Hematopoietic multipotent progenitor cell treated with erythropoietin and hydrocortisone succinate and interleukin-3 and kit ligand, for 17 days (in vitro differentiated cells): ENCODE results near the gene LSP1.

Source experiments
- DNase-seq: peaks from one replicate; pipeline ENCODE4 v3.0.0-alpha.2; 2015; ENCODE audit warnings: low spot score

LSP1 gene

DNA sequence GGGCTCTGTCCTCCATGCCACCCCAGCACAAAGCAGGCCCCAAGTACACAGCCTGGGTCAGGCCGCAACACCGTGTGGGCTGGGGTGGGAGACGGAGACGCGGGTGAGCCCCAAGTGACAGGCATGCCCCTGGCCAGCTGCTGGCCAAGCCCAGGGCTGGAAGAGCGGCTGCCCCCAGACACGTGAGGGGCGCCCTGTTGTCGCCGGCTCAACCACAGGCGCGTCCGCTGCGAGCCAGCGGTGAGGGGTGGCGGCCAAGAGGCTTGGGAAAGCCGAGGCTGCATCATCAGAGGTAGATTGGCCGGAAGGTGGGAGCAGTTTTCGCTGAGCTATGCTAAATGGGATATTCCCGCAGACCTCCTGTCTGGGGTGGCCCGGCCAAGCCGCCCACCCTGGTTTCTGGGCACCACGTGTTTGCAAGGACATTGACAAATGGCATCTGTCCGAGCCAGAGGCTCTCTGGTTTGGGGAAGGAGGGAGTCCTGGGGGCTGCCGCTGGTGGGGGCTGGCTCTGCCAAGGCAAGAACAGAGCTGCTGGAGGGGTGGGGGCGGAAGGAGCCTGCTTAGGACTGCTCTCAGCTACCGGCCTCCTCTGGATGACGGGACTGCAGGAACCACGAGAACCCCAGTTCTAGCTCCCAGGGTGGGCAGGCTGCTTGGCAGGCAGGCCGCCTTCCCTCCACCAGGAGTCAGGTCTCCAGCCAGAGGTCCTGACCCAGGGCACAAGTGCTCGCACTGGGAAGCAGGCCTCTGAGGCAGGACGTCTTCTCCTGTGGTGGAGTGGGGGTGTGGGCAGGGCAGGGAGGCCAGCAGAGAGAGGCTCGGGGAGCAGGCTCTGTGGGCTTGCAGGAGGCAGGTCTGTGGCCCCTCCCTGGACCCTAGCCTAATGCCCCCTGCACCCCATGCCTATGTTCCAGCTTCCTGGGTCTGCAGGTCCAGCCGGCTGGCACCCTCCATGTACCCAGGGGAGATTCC, 38.3 kb downstream of the LSP1 start:
- no peak for DNase-seq

DNA sequence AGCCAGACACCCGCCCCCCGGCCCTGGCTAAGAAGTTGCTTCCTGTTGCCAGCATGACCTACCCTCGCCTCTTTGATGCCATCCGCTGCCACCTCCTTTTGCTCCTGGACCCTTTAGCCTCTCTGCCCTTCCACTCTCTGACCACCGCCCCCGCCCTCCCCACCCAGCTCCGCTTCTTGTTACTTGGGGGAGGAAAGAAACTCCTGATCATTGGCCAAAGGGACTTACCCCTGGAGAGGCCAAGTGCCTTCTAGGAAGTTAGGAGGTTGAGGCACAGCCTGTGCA, 38.9 kb downstream of the LSP1 start, which contains the start of gene PRR33:
Gene PRR33 (minus strand): TSS at position 65 of the 285 bp plus-strand sequence. CDS start 1,311 bp downstream, outside the sequence.
- no peak for DNase-seq

DNA sequence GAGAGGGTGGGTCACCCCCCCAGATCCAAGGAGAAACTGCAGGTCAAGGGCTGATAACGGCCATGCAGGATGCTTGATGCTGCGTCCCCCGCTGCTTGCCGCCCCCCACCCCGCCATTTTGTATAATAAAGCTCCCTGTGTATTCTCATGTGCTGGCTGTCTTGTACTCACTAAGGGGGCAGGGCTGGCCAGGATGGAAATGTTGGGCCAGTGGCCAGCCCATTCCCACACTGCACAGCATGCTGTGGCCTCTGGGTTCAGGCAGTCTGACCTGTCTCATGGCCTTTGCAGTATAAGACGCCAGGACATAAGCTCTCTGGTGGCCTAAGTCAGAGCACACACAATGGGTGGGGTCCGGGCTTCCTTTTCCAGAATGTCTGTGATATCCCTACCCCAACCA, 39.2 kb downstream of the LSP1 start:
- DNase-seq: no peak

DNA sequence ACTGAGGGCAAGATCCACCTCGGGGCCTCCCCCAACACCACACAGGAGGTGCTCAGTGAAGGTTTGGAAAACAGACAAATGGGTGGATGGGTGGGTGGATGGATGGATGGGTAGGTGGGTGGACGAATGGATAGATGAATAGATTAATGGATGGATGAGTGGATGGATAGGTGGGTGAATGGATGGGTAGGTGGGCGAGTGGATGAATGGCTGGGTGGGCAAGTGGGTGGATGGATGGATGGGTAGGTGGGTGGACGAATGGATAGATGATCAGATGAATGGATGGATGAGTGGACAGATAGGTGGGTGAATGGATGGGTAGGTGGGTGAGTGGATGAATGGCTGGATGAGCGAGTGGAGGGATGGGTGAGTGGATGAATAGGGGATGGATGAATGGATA, 39.7 kb downstream of the LSP1 start:
- DNase-seq: no peak

DNA sequence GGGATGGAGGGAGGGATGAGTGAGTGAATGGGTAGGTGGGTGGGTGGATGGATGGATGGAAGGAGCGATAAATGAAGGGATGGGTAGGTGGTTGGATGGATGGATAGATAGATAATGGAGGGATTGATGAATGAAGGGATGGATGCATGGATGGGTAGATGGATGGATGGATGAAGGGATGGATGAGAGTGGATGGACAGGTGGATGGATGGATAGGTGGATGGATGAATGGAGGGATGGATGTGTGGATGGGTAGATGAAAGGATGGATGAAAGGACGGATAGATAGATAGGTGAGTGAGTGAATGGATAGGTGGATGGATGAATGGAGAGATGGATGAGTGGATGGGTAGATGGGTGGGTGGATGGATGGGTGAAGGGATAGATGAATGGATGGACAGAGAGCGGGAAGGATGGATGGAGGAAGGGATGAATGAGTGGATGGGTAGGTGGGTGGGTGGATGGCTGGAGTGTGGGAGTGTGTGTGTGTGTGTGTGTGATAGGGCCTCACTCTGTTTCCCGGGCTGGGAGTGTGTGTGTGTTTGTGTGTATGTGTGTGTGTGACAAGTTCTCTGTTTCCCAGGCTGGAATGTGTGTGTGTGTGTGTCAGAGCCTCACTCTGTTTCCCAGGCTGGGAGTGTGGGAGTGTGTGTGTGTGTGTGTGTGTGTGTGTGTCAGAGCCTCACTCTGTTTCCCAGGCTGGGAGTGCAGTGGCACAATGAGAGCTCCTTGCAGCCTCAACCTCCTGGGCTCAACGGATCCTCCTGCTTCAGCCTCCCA, 40.9 kb downstream of the LSP1 start:
- DNase-seq: no peak

DNA sequence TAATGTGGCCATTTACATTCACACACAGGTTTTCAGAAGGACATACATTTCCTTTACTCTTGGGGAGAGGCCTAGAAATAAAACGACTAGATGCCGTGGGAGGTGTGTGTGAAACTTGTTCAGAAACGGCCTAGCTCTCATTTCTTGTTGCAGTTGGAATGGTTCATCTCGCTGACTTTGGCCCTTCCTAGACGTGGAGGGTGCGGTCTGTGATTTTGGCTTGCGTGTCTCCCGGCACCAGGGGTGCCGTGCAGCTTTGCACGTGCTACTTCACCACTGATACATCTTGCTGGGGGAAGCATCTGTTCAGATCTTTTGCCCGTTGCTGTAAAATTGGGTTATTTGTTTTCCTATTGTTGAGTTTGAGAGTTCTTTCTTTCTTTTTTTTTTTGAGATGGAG, 41.9 kb downstream of the LSP1 start:
- DNase-seq: no peak

DNA sequence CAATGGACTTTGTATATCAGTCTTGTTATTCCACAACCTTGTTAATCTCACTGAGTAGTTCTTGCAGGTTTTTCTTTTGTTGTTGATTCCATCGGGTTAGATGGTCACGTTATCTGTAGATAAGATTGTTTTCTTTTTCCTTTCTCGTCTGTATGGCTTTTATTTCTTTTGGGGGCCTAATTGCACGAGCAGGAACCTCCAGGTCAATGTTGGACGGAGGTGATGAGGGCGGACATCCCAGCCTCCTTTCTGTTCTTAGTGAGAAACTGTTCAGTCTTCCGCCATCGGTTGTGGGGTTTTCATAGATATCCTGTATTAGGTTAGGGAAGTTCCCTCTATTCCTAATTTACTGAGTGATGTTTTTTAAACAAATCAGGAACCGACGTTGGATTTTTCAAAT, 43.6 kb downstream of the LSP1 start:
- no peak for DNase-seq

DNA sequence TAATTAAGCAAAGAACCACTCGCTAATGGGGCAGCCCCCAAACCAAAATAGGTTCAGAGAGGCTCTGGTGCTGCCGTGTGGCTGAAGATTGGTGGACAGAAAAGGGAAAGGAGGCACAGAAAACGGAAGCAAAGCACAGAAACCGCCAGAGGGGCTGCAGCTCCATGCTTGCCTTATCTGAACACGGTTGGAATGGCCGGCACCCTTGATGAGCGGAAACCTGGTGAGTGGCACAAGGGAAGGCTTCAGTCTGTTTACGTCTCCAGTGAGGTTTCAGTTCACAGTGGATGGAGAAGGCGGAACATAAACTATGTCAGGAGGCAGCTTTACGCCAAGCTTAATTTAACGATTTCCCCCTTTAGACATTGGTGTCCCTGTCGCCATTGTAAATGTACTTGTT, 44.0 kb downstream of the LSP1 start:
- DNase-seq: no peak

DNA sequence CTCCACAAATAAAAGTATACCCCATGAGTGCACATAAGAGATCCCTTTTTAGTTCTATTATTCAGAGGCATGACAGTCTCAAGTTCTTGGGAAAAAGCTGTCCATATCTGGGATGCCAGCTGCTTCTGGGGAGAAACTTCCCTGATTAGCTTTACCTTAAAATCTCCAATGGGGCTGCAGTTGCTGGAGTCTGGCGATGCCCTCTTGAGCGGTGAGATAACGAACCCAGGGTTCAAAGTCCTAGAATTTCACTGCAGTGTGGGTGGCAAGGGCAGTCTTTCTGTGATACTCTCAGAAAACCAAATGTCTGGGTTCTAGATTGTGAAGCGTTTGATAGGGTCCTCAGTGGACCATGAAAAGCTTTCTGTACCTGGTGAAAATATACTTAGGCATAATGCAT, 46.2 kb downstream of the LSP1 start:
- DNase-seq: peak; percentile 9

DNA sequence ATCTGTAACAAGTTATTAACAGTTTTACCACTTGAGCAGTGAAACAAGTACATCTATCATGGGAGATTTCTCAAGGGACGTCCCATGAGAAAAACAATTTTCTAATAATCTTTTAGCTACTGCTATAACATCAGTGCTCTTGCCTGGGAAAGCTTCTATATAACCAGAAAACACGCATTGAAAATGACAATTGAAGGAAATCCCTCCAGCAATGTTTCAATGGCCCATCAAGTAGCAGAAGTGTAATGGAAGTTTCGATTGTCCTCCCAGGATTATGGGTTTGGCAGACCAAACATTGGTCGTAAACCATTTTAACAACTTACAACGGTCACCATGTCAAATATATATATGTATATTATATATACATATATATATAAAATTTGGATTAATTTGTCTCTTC, 46.8 kb downstream of the LSP1 start:
- DNase-seq: no peak

DNA sequence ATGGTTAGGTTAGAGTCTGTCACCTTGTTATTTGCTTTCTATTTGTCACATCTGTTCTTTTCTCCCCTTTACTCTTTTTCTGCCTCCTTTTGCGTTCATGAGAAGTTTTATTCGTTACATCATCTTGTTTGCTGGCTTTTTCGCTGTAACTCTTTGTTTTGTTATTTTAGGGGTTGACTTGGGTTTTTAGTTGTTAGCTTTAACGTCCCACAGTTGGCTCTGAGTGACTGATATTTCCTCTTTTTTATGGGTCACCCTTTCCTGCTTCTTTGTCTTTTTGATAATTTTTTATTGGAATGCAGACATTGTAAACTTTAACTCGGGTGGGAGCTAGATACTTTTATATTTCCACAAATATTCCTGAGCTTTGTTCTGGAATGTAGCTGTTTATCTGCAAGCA, 53.3 kb downstream of the LSP1 start:
- no peak for DNase-seq

DNA sequence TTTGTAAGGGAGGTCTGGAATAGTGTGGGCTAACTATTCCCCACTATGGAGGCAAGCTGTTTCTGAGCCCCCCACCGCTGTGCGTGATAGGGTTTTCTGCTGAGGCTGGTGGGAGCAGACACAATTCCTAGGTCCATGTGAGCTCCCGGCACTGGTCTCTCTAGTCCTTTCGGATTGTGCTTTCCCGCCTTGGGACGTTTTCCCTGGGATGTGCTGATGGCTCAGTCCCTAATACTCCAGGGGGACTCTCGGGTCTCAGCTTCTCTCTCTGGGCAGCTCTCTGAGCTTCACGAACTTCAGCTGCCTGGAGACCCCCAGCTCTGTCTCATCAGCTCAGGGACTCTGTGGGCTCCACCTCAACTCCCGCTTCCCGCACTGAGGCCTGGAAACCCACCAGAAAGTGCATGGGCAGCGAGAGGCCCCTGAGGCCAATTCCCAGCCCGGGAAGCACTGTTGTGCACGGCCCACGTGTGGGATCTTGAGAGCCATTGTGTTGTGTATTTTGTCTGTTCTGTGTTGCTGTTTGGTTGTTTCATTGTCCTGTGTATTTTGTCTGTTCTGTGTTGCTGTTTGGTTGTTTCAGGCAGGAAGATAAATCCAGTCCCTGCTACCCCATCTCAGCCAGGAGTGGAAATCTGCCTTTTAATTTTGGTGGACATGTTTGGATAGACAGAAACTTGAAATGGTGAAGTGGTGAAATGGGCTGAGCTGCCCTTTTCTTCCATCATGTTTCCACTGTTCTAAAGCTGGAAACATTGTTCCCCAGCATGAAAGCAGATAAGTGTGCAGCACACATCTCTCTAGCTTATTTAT, 53.9 kb downstream of the LSP1 start:
- no peak for DNase-seq

DNA sequence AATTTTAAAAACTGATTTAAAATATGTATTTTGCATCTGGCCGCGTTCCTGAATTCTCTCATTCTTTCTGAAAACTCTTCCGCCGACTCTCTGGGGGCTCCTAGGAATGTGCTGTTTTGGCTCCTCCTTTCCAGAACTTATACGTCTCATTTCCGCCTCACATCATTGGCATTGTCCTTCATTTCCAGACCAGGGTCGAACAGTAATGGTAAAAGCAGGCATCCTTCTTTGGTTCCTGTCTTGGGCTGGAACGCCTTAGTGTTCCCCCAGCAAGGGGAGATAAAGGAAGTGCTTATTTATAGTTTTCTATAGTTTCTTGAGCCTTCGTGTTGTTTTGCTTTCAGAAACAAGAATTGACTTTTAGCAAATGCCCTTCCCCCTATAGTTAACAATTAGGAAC, 55.7 kb downstream of the LSP1 start:
- DNase-seq: no peak

DNA sequence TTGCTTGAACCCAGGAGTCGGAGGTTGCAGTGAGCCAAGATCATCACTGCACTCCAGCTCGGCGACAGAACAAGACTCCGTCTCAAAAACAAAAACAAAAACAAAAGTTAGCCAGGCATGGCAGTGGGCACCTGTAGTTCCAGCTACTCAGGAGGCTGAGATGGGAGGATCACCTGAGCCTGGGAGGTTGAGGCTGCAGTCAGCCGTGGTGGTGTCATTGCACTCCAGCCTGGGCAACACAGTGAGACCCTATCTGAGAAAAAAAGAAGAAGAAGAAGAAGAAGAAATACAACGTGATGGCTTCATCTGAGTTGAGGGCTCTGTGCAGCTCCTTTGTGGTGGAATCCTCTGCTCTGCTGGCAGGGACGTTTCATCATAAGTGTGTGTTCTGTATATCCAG, 56.6 kb downstream of the LSP1 start:
- DNase-seq: no peak

DNA sequence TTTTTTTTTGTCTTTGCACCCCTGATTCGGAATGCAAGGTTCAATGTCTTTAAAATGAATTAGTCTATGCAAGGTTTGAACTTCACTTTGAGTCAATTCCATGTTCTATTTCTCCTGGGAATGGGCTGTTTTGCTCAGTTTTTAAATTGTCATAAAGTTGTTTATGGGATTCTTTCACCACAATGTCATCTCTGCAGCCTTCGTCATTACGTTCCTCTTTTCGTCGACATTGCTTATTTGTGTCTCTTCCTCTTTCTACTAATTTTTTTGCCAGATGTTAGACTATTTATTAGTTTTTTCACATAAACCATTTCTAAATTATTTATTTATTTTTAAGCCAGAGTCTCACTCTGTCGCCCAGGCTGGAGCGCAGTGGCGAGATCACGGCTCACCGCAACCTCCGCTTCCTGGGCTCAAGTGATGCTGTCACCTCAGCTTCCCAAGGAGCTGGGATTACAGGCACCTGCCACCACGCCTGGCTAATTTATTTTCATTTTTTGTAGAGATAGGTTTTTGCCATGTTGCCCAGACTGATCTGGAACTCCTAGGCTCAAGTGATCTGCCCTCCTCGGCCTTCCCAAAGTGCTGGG, 59.5 kb downstream of the LSP1 start:
- no peak for DNase-seq

DNA sequence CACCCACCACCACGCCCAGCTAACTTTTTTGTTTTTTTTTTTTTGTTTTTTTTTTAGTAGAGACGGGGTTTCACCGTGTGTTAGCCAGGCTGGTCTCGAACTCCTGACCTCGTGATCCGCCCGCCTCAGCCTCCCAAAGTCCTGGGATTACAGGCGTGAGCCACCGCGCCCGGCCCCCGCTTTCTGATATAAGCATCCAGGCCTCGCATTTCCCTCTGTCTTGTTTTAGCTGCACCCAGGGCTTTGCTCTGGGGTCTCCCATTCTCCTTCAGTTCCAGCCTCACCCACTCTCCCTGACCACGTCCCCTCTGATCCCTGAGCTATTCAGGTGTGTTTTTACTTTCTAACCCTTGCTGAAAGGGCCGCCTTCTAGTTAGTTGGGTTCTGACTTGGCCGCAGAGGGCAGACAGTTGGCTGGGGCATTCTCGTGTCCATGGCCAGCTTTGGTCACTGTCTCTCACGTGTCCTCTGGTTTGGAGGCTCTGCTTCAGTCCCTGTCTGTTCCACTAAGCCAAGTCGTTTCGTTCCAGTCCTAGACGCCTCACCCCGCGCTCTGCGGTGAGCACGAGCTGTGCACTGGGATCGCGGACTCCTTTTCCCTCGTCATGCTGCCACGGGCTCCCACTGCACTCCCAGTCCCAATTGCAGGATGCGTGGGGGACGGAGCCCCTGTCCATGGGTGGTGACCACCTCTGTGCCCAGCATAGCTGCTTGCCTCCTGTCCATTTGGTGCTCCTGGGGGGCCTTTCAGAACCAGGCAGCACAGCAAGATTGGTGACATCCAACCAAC, 60.6 kb downstream of the LSP1 start:
- DNase-seq: no peak

DNA sequence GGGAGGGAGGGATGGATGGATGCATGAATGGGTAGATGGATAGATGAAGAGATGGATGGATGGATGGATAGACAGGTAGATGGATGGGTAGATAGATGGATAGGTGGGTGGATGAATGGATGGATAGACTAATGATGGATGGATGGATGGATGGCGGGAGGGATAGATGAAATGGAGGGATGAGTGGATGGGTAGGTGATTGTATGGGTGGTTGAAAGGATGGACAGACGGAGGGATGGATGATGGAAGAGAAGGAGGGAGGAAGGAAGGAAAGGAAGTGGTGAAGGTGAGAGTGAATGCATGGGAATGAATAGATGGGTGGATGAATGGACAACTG, 62.9 kb downstream of the LSP1 start:
- DNase-seq: no peak

DNA sequence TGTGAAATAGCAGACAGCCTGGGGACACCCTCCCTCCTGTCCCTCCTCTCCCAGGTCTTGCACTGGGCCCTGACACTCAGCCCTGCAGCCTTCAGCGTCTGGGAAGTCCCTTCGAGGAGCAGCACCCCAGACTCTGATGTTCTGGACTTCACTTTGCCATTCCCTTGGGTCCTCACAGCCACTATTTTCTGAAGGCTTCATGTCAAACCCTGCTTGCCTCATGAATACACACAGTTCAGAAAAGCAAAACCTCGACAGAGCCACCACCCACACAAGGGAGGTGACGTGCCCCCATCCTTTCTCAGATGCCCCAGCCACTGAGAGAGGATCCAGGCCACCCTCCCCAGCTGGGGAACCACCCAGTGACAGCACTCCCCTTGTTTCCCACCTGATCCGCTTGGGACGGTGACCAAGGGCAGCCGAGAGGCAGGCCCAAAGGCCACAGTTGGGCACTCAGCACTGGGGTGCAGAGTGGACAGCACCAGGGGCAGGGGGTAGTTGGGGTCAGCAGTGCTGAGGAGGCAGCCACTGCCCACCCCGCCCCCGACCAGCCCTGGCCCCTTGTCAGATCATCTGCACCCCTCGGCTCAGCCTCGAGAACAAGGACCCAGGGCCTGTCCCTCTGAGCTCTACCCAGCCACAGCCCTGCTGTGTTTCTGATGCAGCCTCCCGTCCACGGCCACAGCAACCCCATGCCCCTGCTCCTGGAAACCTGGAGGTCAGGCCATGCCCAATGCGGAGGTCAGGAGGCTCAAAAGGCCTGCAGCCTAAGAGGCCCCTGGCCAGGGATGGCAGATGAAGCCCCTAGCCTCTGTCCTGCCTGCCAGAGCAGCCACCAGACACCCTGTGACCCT, 63.5 kb downstream of the LSP1 start:
- DNase-seq: no peak

DNA sequence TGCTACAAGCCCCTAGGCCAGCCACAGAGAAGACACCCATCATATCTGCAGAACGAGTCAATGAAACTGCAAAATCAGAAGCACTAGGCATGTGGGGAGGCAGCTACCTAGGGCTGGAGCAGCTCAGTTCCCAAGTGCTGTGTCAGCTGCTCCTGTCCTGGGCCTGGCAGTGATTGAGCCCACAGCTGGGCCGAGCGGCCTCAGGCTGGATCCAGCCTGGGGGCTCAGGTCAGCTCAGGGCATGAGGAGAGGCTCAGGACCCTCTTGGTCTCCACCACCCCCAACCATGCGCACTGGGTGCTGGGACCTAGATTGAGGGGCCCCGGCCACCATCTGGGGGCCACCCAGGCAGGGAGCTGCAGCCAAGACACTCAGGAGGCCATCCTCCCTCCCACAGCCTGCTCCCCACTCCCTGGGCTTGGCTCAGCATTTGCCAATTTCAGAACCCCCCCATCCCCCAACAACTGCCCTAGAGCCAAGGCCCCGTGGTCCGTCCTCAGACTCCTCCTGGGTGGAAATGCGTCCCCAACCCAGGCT, 64.2 kb downstream of the LSP1 start:
- no peak for DNase-seq
